K562 (cell line): ENCODE results near the gene REEP3. TPM values are rescaled to one million over a fixed set of nuclear protein-coding genes. Genes with fewer than 3 reads are reported as not detected.

Source experiments
- ATAC-seq: fragments of 200-7000 bp; cut with Tn5 transposase; 3 replicates; pipeline ENCODE4 v1.9.1; 2020; ENCODE audit warnings: moderate library complexity
- BruUV-seq: library from RNA; stranded (reverse); fragments of 400-500 nt; replicated peaks from 2 replicates; lab custom pipeline; 2021; lab: Mats Ljungman, UMichigan
- CTCF ChIA-PET: fragments of 300-600 bp; formaldehyde crosslinking; extraction: SDS; loops from one replicate; lab custom pipeline; 2021; ENCODE audit warnings: low intra/inter-chr PET ratio; lab: Yijun Ruan, JAX
- POLR2A ChIA-PET: fragments of 300-600, 350-650 bp; sonication (Branson Sonifier 250); formaldehyde crosslinking; extraction: SDS; loops from one replicate; lab custom pipeline; 2021; ENCODE audit warnings: antibody characterized with exemption, inconsistent platforms; lab: Yijun Ruan, JAX
- DNase-seq, 4 experiments: peaks; one replicate each; pipeline versions ENCODE4 v3.0.0 to v3.0.0-alpha.2; 2011 to 2018; ENCODE audit warnings: low spot score in 3 of 4, mixed read lengths in 3 of 4; ENCODE audit errors: extremely low read depth in 1 of 4
- FAIRE-seq: peaks from 2 replicates; lab custom pipeline; 2011; peaks lifted over from hg19 to GRCh38; lab: Jason Lieb, UNC
- H2AFZ ChIP-seq: 2 replicates; pipeline ENCODE4 v1.6.0; 2011; ENCODE audit warnings: low read depth, low read length, control low read depth, inconsistent platforms
- H3K27ac ChIP-seq: fragments of 200-600 bp; 3 replicates; pipeline ENCODE4 v1.8.0; 2011; ENCODE audit warnings: low read depth, mild to moderate bottlenecking, control low read depth, inconsistent platforms, low read length, moderate library complexity, mixed read lengths; ENCODE audit errors: extremely low read depth
- H3K27me3 ChIP-seq, 2 experiments: fragments of 300-600 bp in 1 of 2; 2 replicates in 1 of 2; 3 replicates in 1 of 2; pipeline versions ENCODE4 v1.6.0 to v1.8.0; 2011; ENCODE audit warnings: inconsistent platforms in 2 of 2, low read length in 2 of 2, mild to moderate bottlenecking in 1 of 2, mixed read lengths in 1 of 2, moderate library complexity in 1 of 2; ENCODE audit not compliant: control insufficient read depth in 2 of 2, insufficient read depth in 2 of 2
- H3K36me3 ChIP-seq: fragments of 300-600 bp; 3 replicates; pipeline ENCODE4 v1.8.0; 2011; ENCODE audit warnings: mild to moderate bottlenecking, low read length, inconsistent platforms; ENCODE audit not compliant: control insufficient read depth, insufficient read depth
- H3K4me1 ChIP-seq, 2 experiments: fragments of 200-600 bp in 1 of 2; replicated peaks in 1 of 2; 2 replicates in 1 of 2; 3 replicates in 1 of 2; pipeline versions ENCODE4 v1.5.1 to v1.8.0; 2011; ENCODE audit warnings: inconsistent platforms in 2 of 2, low read length in 2 of 2, mild to moderate bottlenecking in 1 of 2, mixed read lengths in 1 of 2, moderate library complexity in 1 of 2; ENCODE audit not compliant: control insufficient read depth in 2 of 2, insufficient read depth in 2 of 2
- H3K4me2 ChIP-seq: 2 replicates; pipeline ENCODE4 v1.6.1; 2011; ENCODE audit warnings: low read length, control low read depth, inconsistent platforms, mixed read lengths; ENCODE audit not compliant: insufficient read depth
- H3K4me3 ChIP-seq: fragments of 200-600 bp; sonication (generic), shearing (Covaris generic); 2 replicates; pipeline ENCODE4 v1.5.1; 2016; ENCODE audit warnings: control low read depth, inconsistent platforms
- H3K79me2 ChIP-seq: fragments of 200-600 bp; 3 replicates; pipeline ENCODE4 v1.8.0; 2011; ENCODE audit warnings: low read length, inconsistent platforms; ENCODE audit not compliant: control insufficient read depth, insufficient read depth
- H3K9ac ChIP-seq, 2 experiments: 2 replicates each; pipeline versions ENCODE4 v1.6.0 to v1.6.1; 2011; ENCODE audit warnings: low read depth in 2 of 2, low read length in 2 of 2, control low read depth in 1 of 2, inconsistent platforms in 1 of 2, mild to moderate bottlenecking in 1 of 2, mixed read lengths in 1 of 2; ENCODE audit not compliant: insufficient read depth in 1 of 2
- H3K9me1 ChIP-seq: one replicate; pipeline ENCODE4 v1.6.0; 2011; ENCODE audit warnings: inconsistent platforms, mild to moderate bottlenecking, low read length, moderate library complexity; ENCODE audit not compliant: control insufficient read depth, insufficient read depth
- H3K9me3 ChIP-seq: replicated peaks from 2 replicates; pipeline ENCODE4 v1.5.1; 2011; ENCODE audit warnings: low read depth, low read length, inconsistent platforms; ENCODE audit not compliant: control insufficient read depth, insufficient read depth
- H4K20me1 ChIP-seq: replicated peaks from 2 replicates; pipeline ENCODE4 v1.6.1; 2011; ENCODE audit warnings: low read length, inconsistent platforms, mixed read lengths; ENCODE audit not compliant: control insufficient read depth, insufficient read depth
- ARID3B ChIP-seq: fragments of 250-450 bp; sonication (Bioruptor Pico); IDR thresholded peaks from 2 replicates; pipeline ENCODE4 v1.4.0; 2020; ENCODE audit warnings: borderline replicate concordance
- CTCF ChIP-seq, 3 experiments: IDR thresholded peaks in 2 of 3; conservative IDR thresholded peaks in 1 of 3; 2 replicates each; pipeline ENCODE4 v1.5.1; 2011 to 2012; ENCODE audit warnings: low read length in 3 of 3, mild to moderate bottlenecking in 3 of 3, control low read depth in 2 of 3, improper control_type of control experiment in 1 of 3, inconsistent platforms in 1 of 3, low read depth in 1 of 3, mixed read lengths in 1 of 3, moderate library complexity in 1 of 3; ENCODE audit not compliant: insufficient read depth in 2 of 3
- E2F5 ChIP-seq: sonication (generic); formaldehyde crosslinking; IDR thresholded peaks from 2 replicates; pipeline ENCODE4 v1.8.0; 2022; ENCODE audit warnings: mild to moderate bottlenecking, missing genetic modification reagents
- ELF1 ChIP-seq: fragments of 200-800 bp; sonication (Bioruptor generic); IDR thresholded peaks from 2 replicates; pipeline ENCODE4 v1.6.1; 2016; ENCODE audit warnings: missing genetic modification characterization, missing compliant biosample characterization
- ETV1 ChIP-seq: fragments of 450-650 bp; conservative IDR thresholded peaks from 2 replicates; pipeline ENCODE4 v1.6.1; 2016; ENCODE audit warnings: missing genetic modification characterization, control low read depth, low read depth, missing compliant biosample characterization
- HDAC2 ChIP-seq: fragments of 450-650 bp; IDR thresholded peaks from 2 replicates; pipeline ENCODE4 v1.6.1; 2016; ENCODE audit warnings: mild to moderate bottlenecking
- NFE2 ChIP-seq: IDR thresholded peaks from 2 replicates; pipeline ENCODE4 v1.6.1; 2014; ENCODE audit warnings: antibody characterized with exemption, low read depth
- TRIM24 ChIP-seq, 2 experiments: fragments of 450-650 bp; IDR thresholded peaks; 2 replicates each; pipeline ENCODE4 v1.6.1; 2016
- ZBTB9 ChIP-seq: fragments of 450-650 bp; formaldehyde crosslinking; IDR thresholded peaks from 2 replicates; pipeline ENCODE4 v1.4.0; 2020; ENCODE audit warnings: mild to moderate bottlenecking, moderate library complexity
- ZC3H4 ChIP-seq: sonication (generic); formaldehyde crosslinking; IDR thresholded peaks from 2 replicates; pipeline ENCODE4 v1.9.0; 2021; ENCODE audit warnings: missing genetic modification reagents, borderline replicate concordance
- ZNF24 ChIP-seq: fragments of 450-650 bp; IDR thresholded peaks from 2 replicates; pipeline ENCODE4 v1.6.1; 2016
- ZNF609 ChIP-seq: sonication (generic); formaldehyde crosslinking; IDR thresholded peaks from 2 replicates; pipeline ENCODE4 v1.8.1; 2023; ENCODE audit warnings: missing genetic modification reagents, mild to moderate bottlenecking, borderline replicate concordance
- WGBS: fragments of 100-300 bp; shearing (Covaris generic); methylation state at CpG from one replicate; pipeline ENCODE4 v1.1.6; 2016; ENCODE audit warnings: low coverage, mixed read lengths; ENCODE audit not compliant: insufficient coverage; ENCODE audit errors: missing lambda C conversion rate; 5-methylcytosine and 5-hydroxymethylcytosine counted together
- in situ Hi-C: fragments of 300-500 bp; cut with MboI; formaldehyde crosslinking; loops from 4 replicates; pipeline ENCODE4 v1.15.0; 2018; ENCODE audit warnings: inconsistent platforms, mixed read lengths
- intact Hi-C: fragments of 100-400 bp; cut with micrococcal nuclease; formaldehyde crosslinking; loops from 2 replicates; pipeline ENCODE4 v1.14.2; 2022
- polyA plus RNA-seq, 8 experiments: library from polyadenylated mRNA; depleted of rRNA in 4 of 8; stranded (reverse) in 5 of 8; unstranded in 3 of 8; fragments of >200 nt; fragmentation: Nextera tagmentation in 2 of 8; fragmentation: Illumina TruSeq in 1 of 8; extraction: Ambion mirVana in 2 of 8; extraction: Trizol in 1 of 8; gene quantifications; 2 replicates each; pipeline versions ENCODE4 v1.2.1 to v1.2.3, GENCODE V29; 2011 to 2014; ENCODE audit warnings: inconsistent platforms in 1 of 8, missing spikeins in 1 of 8
- total RNA-seq, 7 experiments: library from RNA; depleted of rRNA in 6 of 7; stranded (reverse); fragments of >200 nt in 6 of 7; fragmentation: Illumina TruSeq in 2 of 7; extraction: Trizol in 2 of 7; gene quantifications; 2 replicates each; pipeline versions ENCODE4 v1.2.1 to v1.2.3, GENCODE V29; 2011 to 2021; ENCODE audit warnings: low replicate concordance in 1 of 7

REEP3 gene
- total and polyA plus RNA-seq, 9 of the 15 experiments (the other 6 are each of a cell fraction or from before 2014, with no cell fraction given), result 3.4 to 13.4 (median 9.2) TPM

- H3K27ac ChIP-seq, result no peak overlapping the region
- ChIA-PET POLR2A (interaction anchor here (1.0 kb wide), 1 partner anchor 15 kb away, joined by 3 read pairs; no protein-coding TSS in a partner anchor), CTCF (no interaction called here)
- H3K4me1 ChIP-seq, result no peaks in the 10 kb centered on the region; a peak in 1 of 5 replicates
- H3K27me3 ChIP-seq, result peaks cover 30 to 31% of the 10 kb centered on the region in 2 experiments
- no peak overlapping the region for H3K4me2 ChIP-seq
- WGBS, result 4% methylated on average over 2 of the region's 2 CpGs
- no peaks in the 10 kb centered on the region for H3K36me3 ChIP-seq
- H3K9ac ChIP-seq, result no peak overlapping the region
- ATAC-seq, result 0 out of 3 replicates have a peak, but pooled peaks have one; percentile 17
- intact Hi-C loops, result no loop called here
- FAIRE-seq, result no peak
- no peaks in the 10 kb centered on the region for H4K20me1 ChIP-seq
- H3K9me1 ChIP-seq, result no peaks in the 10 kb centered on the region
- BruUV-seq, result no TSS peak
- in situ Hi-C loops, result loop anchor here (25.0 kb wide), 1 partner anchor 433 kb away; no protein-coding TSS in a partner anchor
- H2AFZ ChIP-seq, result no peak overlapping the region
- no peaks in the 10 kb centered on the region for H3K79me2 ChIP-seq
- H3K9me3 ChIP-seq, result no peaks in the 10 kb centered on the region
- DNase-seq, result no peak
- H3K4me3 ChIP-seq, result no peak overlapping the region
- TF ChIP-seq ARID3B (CRISPR knock-in tag) (no peak), ETV1 (no peak), CTCF (IDR thresholded peaks at IDR 0.05 in 2 of 3, conservative IDR thresholded peaks at IDR 0.05 in 1 of 3; ENCODE audit: insufficient read depth in 2 of 3, low read depth in 1 of 3, low read length in 3 of 3) (no peak), ZC3H4 (CRISPR knock-in tag) (no peak), TRIM24 (IDR thresholded peaks at IDR 0.05) (no peak), NFE2 (no peak), ZNF24 (no peak), ZBTB9 (CRISPR knock-in tag) (no peak), ZNF609 (CRISPR knock-in tag) (no peak), HDAC2 (no peak), E2F5 (CRISPR knock-in tag) (no peak), ELF1 (tag) (no peak)
Observed at GRCh38 chr10:63645195-63645594, 124.0 kb downstream of the REEP3 start.
